Measurements from ENCODE around the gene VAX1. TPM values are rescaled to one million over a fixed set of nuclear protein-coding genes. Genes with fewer than 3 reads are reported as not detected.

VAX1 gene
- total RNA-seq, 3 donors from 2014 or later = not detected

DNA sequence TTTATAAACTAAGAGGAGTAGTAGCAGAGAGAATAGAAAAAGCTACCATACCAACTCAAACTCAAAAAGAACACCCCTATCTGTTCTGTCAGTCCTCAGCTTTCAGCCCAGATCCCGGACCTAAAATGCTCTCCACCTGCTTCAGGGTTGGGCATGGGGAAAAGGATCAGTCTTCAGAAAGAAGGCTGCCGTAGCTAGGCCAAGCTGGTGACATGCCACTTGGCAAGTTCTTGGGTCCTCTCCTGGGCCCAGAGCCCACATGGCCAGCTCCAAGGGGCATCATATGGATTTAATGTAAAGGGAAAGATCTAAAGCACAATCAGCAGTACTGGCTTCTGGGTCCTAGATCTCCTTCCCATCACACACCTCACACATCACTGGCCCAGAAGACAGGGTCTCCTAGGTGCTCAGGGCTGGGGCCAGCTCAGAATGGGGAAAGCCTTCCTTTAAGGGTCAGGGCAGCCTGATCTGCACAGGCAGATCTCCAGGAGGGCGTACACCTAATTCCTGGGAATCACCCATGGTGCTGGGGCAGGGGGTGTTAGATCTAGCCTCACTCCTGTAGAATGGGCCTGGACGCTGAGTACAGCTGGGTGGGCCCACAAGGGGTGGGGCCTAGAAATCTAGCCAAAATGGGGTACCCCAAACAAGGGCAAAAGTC lies 2.5 kb downstream of the VAX1 start:
- ATAC-seq = no peak
- DNase-seq = no peak
- TF ChIP-seq, protein P1, sequence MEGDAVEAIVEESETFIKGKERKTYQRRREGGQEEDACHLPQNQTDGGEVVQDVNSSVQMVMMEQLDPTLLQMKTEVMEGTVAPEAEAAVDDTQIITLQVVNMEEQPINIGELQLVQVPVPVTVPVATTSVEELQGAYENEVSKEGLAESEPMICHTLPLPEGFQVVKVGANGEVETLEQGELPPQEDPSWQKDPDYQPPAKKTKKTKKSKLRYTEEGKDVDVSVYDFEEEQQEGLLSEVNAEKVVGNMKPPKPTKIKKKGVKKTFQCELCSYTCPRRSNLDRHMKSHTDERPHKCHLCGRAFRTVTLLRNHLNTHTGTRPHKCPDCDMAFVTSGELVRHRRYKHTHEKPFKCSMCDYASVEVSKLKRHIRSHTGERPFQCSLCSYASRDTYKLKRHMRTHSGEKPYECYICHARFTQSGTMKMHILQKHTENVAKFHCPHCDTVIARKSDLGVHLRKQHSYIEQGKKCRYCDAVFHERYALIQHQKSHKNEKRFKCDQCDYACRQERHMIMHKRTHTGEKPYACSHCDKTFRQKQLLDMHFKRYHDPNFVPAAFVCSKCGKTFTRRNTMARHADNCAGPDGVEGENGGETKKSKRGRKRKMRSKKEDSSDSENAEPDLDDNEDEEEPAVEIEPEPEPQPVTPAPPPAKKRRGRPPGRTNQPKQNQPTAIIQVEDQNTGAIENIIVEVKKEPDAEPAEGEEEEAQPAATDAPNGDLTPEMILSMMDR (IDR thresholded peaks at IDR 0.05) = no peak
- intact Hi-C loops (cut with DNase I, micrococcal nuclease) = no loop called here
- Histone ChIP-seq H3K4me1 (ENCODE audit: low read depth) (peaks cover 37% of the 10 kb centered on the region), H3K4me3 (no peak overlapping the region), H3K9me3 (no peaks in the 10 kb centered on the region), H3K36me3 (ENCODE audit: low read depth) (no peaks in the 10 kb centered on the region)

DNA sequence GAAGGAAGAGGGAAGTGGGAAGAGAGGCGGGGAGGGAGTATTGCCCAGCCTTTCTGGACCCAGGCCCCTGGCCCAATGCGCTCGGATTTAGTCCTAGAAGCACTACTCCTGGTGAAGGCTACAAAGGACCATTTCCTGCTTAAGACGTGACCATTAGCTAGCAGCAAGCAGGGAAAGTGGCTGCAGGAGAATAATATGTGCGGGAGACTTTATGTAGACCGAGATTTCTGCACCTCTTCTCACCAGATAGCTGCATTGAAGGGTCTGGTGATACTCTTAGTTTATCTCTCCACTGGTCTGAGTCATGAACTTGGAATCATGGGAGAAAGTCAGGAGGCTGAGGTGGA lies 3.1 kb downstream of the VAX1 start:
- ATAC-seq = no peak
- Histone ChIP-seq H3K36me3 (ENCODE audit: low read depth) (no peaks in the 10 kb centered on the region), H3K4me1 (ENCODE audit: low read depth) (peaks cover 37% of the 10 kb centered on the region), H3K4me3 (no peak overlapping the region), H3K9me3 (no peaks in the 10 kb centered on the region)
- TF ChIP-seq, protein P1 (IDR thresholded peaks at IDR 0.05) = no peak
- intact Hi-C loops (cut with DNase I, micrococcal nuclease) = no loop called here
- no peak for DNase-seq

DNA sequence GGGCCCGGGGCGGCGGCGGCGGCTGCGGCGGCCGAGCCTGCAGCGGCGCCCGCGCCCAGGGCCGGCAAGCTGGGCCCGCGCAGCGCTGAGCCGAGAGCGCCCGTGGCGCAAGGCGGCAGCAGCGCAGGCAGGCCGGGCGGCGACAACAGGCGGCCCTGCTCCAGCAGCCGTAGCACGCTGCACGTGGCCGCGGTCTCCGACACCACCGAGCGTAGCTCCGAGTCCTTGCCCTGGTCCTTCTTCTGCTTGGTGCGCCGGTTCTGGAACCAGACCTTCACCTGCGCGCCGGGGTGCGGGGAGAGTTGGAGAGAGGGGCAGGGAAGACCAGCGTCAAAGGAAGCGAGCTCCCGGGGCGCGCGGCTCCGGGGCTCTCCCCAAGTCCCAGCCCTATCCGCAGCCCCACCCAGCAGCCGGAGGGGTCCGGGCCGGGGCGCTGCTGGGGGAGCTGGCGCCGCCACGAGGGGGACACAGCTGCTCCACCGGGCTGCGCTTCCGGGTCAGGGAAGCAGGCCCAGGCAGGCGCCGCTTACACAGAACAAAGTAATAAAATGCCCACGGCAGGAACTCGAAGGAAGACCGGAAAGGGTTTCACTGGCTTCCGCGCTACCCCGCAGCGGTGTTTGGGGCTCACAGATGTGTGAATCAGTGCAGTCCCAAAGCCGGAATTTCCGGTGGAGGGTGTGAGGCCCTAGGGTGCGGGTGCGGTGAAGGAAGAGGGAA lies 3.6 kb downstream of the VAX1 start:
- DNase-seq (no peak), ATAC-seq (peak; percentile 58)
- H3K36me3 ChIP-seq (ENCODE audit: low read depth) = no peaks in the 10 kb centered on the region
- peaks cover 37% of the 10 kb centered on the region for H3K4me1 ChIP-seq (ENCODE audit: low read depth)
- intact Hi-C loops (cut with DNase I, micrococcal nuclease) = no loop called here
- H3K9me3 ChIP-seq = no peaks in the 10 kb centered on the region
- TF ChIP-seq, protein P1 (IDR thresholded peaks at IDR 0.05) = no peak
- no peak overlapping the region for H3K4me3 ChIP-seq

DNA sequence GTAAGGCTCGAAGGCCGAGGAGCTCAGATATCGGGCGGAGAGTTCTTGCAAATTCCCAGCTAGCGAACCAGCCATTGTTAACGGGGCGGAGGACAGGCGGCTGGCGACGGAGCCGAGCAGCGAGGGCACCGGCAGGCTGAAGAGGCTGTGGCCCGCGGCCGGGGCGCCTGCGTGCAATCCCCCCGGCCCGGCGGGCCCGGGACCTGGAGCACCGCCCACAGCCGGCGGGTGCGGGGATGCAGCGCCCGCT lies 4.1 kb downstream of the VAX1 start:
- TF ChIP-seq, protein P1 (IDR thresholded peaks at IDR 0.05) = no peak
- DNase-seq (no peak), ATAC-seq (no peak)
- no peaks in the 10 kb centered on the region for H3K9me3 ChIP-seq
- peaks cover 37% of the 10 kb centered on the region for H3K4me1 ChIP-seq (ENCODE audit: low read depth)
- no peaks in the 10 kb centered on the region for H3K36me3 ChIP-seq (ENCODE audit: low read depth)
- intact Hi-C loops (cut with DNase I, micrococcal nuclease) = no loop called here
- no peak overlapping the region for H3K4me3 ChIP-seq

DNA sequence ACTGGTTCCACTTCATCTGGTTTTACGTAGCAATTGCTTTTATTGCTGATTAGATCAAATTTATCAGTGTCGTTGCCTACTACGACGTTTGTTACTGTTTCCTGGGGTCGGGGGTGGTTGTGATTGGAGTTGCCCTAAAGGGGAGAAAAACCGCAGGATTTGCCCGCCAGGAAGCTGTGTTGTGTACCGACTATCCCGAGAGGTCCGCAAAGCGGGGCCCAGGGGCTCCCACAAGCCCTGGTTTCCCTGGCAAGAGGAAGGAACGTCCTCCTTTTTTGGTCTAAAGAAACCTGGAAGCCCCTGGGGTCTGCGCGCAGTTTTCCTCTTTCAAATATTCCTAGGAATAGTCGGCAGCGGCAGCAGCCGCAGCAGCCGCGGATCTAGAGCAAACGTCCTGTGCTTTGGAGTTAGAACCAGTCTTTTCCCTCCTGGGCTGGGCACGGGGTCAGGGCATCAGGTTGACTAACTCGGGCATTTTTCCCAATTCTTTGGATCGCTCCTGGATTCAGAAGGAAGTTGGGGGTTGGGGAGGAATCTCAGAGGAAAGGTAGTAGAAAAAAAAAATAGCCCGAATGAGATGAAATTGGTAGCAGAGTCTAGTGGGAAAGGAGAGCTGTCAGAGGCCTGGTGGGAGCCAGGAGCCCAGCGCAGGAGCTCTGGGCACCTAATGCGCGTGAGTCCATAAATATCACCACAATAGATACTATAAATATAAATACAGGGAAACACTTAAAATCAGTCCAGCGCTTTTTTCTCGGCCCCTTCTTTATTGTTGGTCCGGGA lies 4.6 kb downstream of the VAX1 start:
- ATAC-seq (no peak), DNase-seq (no peak)
- no peaks in the 10 kb centered on the region for H3K9me3 ChIP-seq
- TF ChIP-seq, protein P1 (IDR thresholded peaks at IDR 0.05) = no peak
- intact Hi-C loops (cut with DNase I, micrococcal nuclease) = no loop called here
- no peak overlapping the region for H3K4me3 ChIP-seq
- no peaks in the 10 kb centered on the region for H3K36me3 ChIP-seq (ENCODE audit: low read depth)
- peaks cover 37% of the 10 kb centered on the region for H3K4me1 ChIP-seq (ENCODE audit: low read depth)
